DOHH2 (cell line): ENCODE measurements around the gene SGPL1.

ENCODE experiments used
- CTCF ChIP-seq: fragments of 200-600 bp; sonication (generic); IDR thresholded peaks from one replicate; pipeline ENCODE4 v1.5.1; 2014; ENCODE audit warnings: antibody characterized with exemption, mild to moderate bottlenecking, low read depth, low read length; ENCODE audit not compliant: poor library complexity, severe bottlenecking
- EZH2phosphoT487 ChIP-seq: fragments of 200-600 bp; sonication (generic); IDR thresholded peaks from 2 replicates; pipeline ENCODE4 v1.6.1; 2017; ENCODE audit warnings: borderline replicate concordance, mild to moderate bottlenecking, antibody characterized with exemption, low read length, moderate library complexity, mixed read lengths

- peak; percentile 85 for TF ChIP-seq CTCF
- TF ChIP-seq EZH2phosphoT487: no peak
Measured at GRCh38 chr10:70815504-70816219, at the start of gene SGPL1.
